Hepatocyte (in vitro differentiated cells): Measurements from ENCODE around the gene MAGEF1.

Source experiments
- EZH2 ChIP-seq: fragments of 200-600 bp; sonication (generic); IDR thresholded peaks from 2 replicates; pipeline ENCODE4 v1.6.1; 2016; ENCODE audit warnings: antibody characterized with exemption, mild to moderate bottlenecking, borderline replicate concordance
- EZH2phosphoT487 ChIP-seq: fragments of 200-600 bp; sonication (generic); IDR thresholded peaks from one replicate; pipeline ENCODE4 v1.6.1; 2018; ENCODE audit warnings: antibody characterized with exemption, mild to moderate bottlenecking, low read depth, moderate library complexity; ENCODE audit not compliant: unreplicated experiment, severe bottlenecking
- TF ChIP-seq, protein P1 (sequence below): fragments of 200-600 bp; sonication (generic); IDR thresholded peaks from 2 replicates; pipeline ENCODE4 v1.5.1; 2016; ENCODE audit warnings: antibody characterized with exemption, mild to moderate bottlenecking; ENCODE audit not compliant: poor library complexity

DNA sequence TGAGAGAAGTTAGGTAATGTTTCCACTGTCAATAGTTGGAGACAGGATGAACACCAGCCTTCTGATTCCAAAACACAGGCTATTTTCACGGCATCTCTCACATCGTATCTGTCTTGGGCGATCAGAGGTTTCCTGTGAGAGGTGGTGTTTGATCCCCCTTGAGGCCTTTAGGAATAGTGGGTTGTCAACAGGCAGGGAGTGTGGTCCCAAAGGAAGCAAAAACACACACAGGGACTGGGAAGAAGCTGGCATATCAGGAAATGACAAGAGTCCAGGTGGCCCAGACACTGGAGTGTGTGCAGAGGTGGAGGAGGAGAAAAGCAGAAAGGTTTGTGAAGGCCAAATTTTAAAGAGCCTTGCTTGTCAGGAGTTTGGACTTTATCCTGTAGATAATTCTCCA is 6.6 kb upstream of the MAGEF1 start:
- TF ChIP-seq, protein P1, sequence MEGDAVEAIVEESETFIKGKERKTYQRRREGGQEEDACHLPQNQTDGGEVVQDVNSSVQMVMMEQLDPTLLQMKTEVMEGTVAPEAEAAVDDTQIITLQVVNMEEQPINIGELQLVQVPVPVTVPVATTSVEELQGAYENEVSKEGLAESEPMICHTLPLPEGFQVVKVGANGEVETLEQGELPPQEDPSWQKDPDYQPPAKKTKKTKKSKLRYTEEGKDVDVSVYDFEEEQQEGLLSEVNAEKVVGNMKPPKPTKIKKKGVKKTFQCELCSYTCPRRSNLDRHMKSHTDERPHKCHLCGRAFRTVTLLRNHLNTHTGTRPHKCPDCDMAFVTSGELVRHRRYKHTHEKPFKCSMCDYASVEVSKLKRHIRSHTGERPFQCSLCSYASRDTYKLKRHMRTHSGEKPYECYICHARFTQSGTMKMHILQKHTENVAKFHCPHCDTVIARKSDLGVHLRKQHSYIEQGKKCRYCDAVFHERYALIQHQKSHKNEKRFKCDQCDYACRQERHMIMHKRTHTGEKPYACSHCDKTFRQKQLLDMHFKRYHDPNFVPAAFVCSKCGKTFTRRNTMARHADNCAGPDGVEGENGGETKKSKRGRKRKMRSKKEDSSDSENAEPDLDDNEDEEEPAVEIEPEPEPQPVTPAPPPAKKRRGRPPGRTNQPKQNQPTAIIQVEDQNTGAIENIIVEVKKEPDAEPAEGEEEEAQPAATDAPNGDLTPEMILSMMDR: no peak
- TF ChIP-seq EZH2phosphoT487: no peak
- no peak for TF ChIP-seq EZH2
